ENCODE data around the gene OR2AT4. TPM values are rescaled to one million over a fixed set of nuclear protein-coding genes. Genes with fewer than 3 reads are reported as not detected.

OR2AT4 gene
- total RNA-seq, 1 donor from 2014 or later: not detected

Other genes with a start within 250 kb of the OR2AT4 start
- 16.2 TPM for gene XRRA1, start 147.8 kb downstream of the OR2AT4 start, total RNA-seq
- gene SPCS2, start 147.6 kb downstream of the OR2AT4 start, total RNA-seq: 145 TPM
- 8.1 TPM for gene NEU3, start 107.9 kb downstream of the OR2AT4 start, total RNA-seq
- gene SLCO2B1, start 54.2 kb upstream of the OR2AT4 start, total RNA-seq: 112 TPM
- gene TPBGL, start 143.9 kb upstream of the OR2AT4 start, total RNA-seq: 0.17 TPM